Right lobe of liver (tissue), 6 donors: Measurements from ENCODE around the gene CAV1. TPM values are rescaled to one million over a fixed set of nuclear protein-coding genes. Genes with fewer than 3 reads are reported as not detected.
A peak's percentile ranks its signal among the peaks of the same experiment; 100 is the strongest.

Experiments used
- ATAC-seq, 4 donors: fragments of 200-7000 bp; cut with Tn5 transposase; one replicate each; pipeline ENCODE4 v1.9.1; 2020; ENCODE audit warnings: mild to moderate bottlenecking in 4 of 4, moderate library complexity in 4 of 4
- DNase-seq, 3 donors: peaks; one replicate each; pipeline ENCODE4 v3.0.0-alpha.2; 2020
- H3K27ac ChIP-seq, 3 donors: fragments of 200-600 bp; one replicate each; pipeline ENCODE4 v1.8.0; 2022
- H3K27me3 ChIP-seq, 2 donors: fragments of 200-600 bp; one replicate each; pipeline ENCODE4 v1.8.0; 2022
- H3K36me3 ChIP-seq, 4 donors: fragments of 200-600 bp; sonication (generic) in 1 of 4; one replicate each; pipeline versions ENCODE4 v1.5.1 to v1.8.0; 2017 to 2022; ENCODE audit warnings: control low read depth in 1 of 4
- H3K4me1 ChIP-seq, 4 donors: fragments of 200-600 bp; sonication (generic) in 1 of 4; one replicate each; pipeline versions ENCODE4 v1.5.1 to v1.8.0; 2017 to 2022; ENCODE audit warnings: control low read depth in 1 of 4
- H3K4me3 ChIP-seq, 3 donors: fragments of 200-600 bp; one replicate each; pipeline ENCODE4 v1.8.0; 2022
- H3K9me3 ChIP-seq, 4 donors: fragments of 200-600 bp; sonication (generic) in 1 of 4; one replicate each; pipeline versions ENCODE4 v1.5.1 to v1.8.0; 2017 to 2022; ENCODE audit warnings: control low read depth in 1 of 4
- CTCF ChIP-seq, 4 donors: fragments of 200-600 bp in 3 of 4; fragments of 450-650 bp in 1 of 4; IDR thresholded peaks; one replicate each; pipeline versions ENCODE4 v1.5.1 to v1.8.0; 2016 to 2022; ENCODE audit warnings: antibody characterized with exemption in 4 of 4, mild to moderate bottlenecking in 2 of 4
- POLR2A ChIP-seq: fragments of 450-650 bp; IDR thresholded peaks from one replicate; pipeline ENCODE4 v1.6.1; 2017; ENCODE audit warnings: antibody characterized with exemption, mild to moderate bottlenecking
- WGBS: methylation state at CpG from one replicate; pipeline ENCODE4 v1.1.6; 2018; ENCODE audit warnings: low coverage, low lambda C conversion rate; ENCODE audit not compliant: insufficient coverage; ENCODE audit errors: missing lambda C conversion rate; 5-methylcytosine and 5-hydroxymethylcytosine counted together
- intact Hi-C, 2 donors: fragments of 100-400 bp; cut with DNase I; formaldehyde crosslinking; loops; one replicate each; pipeline versions ENCODE4 v1.11.2 to v1.14.1; 2022
- total RNA-seq, 6 experiments: library from RNA; depleted of rRNA in 2 of 6; stranded (reverse); fragments of >200 nt in 2 of 6; fragmentation: NEBNext Ultra II Directional in 3 of 6; extraction: Animal tissue kit (Norgen Biotek cat#: 25700) in 3 of 6; gene quantifications; one replicate each; pipeline versions ENCODE4 v1.1.0 to v1.2.4, GENCODE V29; 2016 to 2023
- donor health status: DM: no; HTN: yes; CAD: no.
- donor health status: DM: no; HTN: no; CAD: no.
- donor health status: DM: no; HTN: no; CAD: no.
- donor health status: DM: no; HTN: yes; CAD: no.
- donor health status: DM: no; HTN: yes; CAD: no.

Gene CAV1
- total RNA-seq, 6 experiments from 2014 or later: 3.8 to 19.8 (median 9.0) TPM

GRCh38 chr7:116530107-116530820 is 5.4 kb downstream of the CAV1 start:
- peaks cover 0 to 12% (median 0%) of the 10 kb centered on the region in 4 donors for H3K4me1 ChIP-seq
- ATAC-seq (no peak), DNase-seq (no peak)
- H3K9me3 ChIP-seq: no peaks in the 10 kb centered on the region
- 80% methylated on average over 3 of the region's 3 CpGs for WGBS
- H3K36me3 ChIP-seq: no peaks in the 10 kb centered on the region
- no peak overlapping the region for H3K4me3 ChIP-seq
- no peaks in the 10 kb centered on the region for H3K27me3 ChIP-seq
- H3K27ac ChIP-seq: no peak overlapping the region
- TF ChIP-seq POLR2A (no peak), CTCF (IDR thresholded peaks at IDR 0.05) (no peak)
- intact Hi-C loops: no loop called here

DNA sequence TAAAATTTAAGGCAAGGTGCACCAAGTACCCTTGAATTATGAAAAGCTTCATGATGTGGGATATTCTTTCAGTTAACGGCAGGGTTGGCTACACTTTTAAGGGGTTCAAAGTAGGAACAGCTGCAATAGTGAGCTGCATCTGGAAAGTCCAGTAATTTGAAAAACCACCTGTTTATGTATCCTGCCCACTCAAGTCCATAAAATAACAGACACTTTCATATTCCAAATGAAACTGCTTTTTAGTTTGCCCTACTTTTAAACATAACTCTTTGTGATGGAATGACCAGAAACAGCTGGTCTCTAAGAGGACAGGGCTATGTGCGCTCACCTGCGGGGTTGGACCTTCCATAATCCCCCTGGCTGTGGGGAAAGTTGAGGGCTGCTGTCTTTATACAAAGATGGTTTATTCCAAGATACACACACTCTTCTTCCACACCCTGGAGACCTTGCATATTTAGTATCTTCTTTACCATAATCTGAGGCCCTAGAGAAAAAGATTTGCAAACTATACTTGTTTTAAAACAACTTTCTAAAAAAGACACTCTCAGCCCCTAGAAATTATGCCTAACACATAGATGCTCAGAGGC is 7.4 kb downstream of the CAV1 start:
- H3K27ac ChIP-seq: no peak overlapping the region
- H3K9me3 ChIP-seq: no peaks in the 10 kb centered on the region
- DNase-seq (no peak), ATAC-seq (no peak)
- H3K36me3 ChIP-seq: no peaks in the 10 kb centered on the region
- intact Hi-C loops: no loop called here
- peaks cover 0 to 16% (median 0%) of the 10 kb centered on the region in 4 donors for H3K4me1 ChIP-seq
- TF ChIP-seq POLR2A (no peak), CTCF (IDR thresholded peaks at IDR 0.05) (no peak)
- no peak overlapping the region for H3K4me3 ChIP-seq
- no peaks in the 10 kb centered on the region for H3K27me3 ChIP-seq
- WGBS: 89% methylated on average over 3 of the region's 3 CpGs

GRCh38 chr7:116534790-116535189 is 10.0 kb downstream of the CAV1 start:
- peak overlapping the region in 1 of 3 donors; percentile 21 for H3K27ac ChIP-seq
- WGBS: 27% methylated on average over 1 of the region's 2 CpGs

GRCh38 chr7:116535416-116535815 is 10.6 kb downstream of the CAV1 start:
- no peaks in the 10 kb centered on the region for H3K36me3 ChIP-seq
- DNase-seq (no peak), ATAC-seq (no peak)
- no peaks in the 10 kb centered on the region for H3K9me3 ChIP-seq
- TF ChIP-seq CTCF (IDR thresholded peaks at IDR 0.05) (no peak), POLR2A (no peak)
- H3K4me1 ChIP-seq: peaks cover 0 to 16% (median 0%) of the 10 kb centered on the region in 4 donors
- H3K4me3 ChIP-seq: no peak overlapping the region
- intact Hi-C loops: no loop called here
- no peaks in the 10 kb centered on the region for H3K27me3 ChIP-seq
- peak overlapping the region in 2 of 3 donors; percentile 9 to 73 for H3K27ac ChIP-seq
- 89% methylated on average over 1 of the region's 1 CpG for WGBS

More at GRCh38 chr7:116534790-116535189, 10.0 kb downstream of the CAV1 start:
- intact Hi-C loops: no loop called here
- H3K4me3 ChIP-seq: no peak overlapping the region
- peaks cover 0 to 16% (median 0%) of the 10 kb centered on the region in 4 donors for H3K4me1 ChIP-seq
- H3K27me3 ChIP-seq: no peaks in the 10 kb centered on the region
- TF ChIP-seq POLR2A (no peak), CTCF (IDR thresholded peaks at IDR 0.05) (no peak)
- no peaks in the 10 kb centered on the region for H3K36me3 ChIP-seq
- peak in 2 of 4 donors; percentile 25 to 63 for ATAC-seq
- peak in 1 of 3 donors; percentile 67 for DNase-seq
- H3K9me3 ChIP-seq: no peaks in the 10 kb centered on the region
